Renal cortical epithelial cell (primary cell): Measurements from ENCODE around the gene TMEM132D. TPM values are rescaled to one million over a fixed set of nuclear protein-coding genes. Genes with fewer than 3 reads are reported as not detected.
"Not testable (repeated sequence)": the region's sequence is repeated elsewhere in the genome, so short reads cannot be mapped to it uniquely, and the experiment has no call there.

Source experiments
- DNase-seq: peaks from one replicate; pipeline ENCODE4 v3.0.0-alpha.2; 2011; ENCODE audit warnings: low read depth
- total RNA-seq: library from RNA; depleted of rRNA; stranded (reverse); fragments of >200 nt; gene quantifications from 2 replicates; pipeline ENCODE4 v1.2.3, GENCODE V29; 2014

Gene TMEM132D
- total RNA-seq, 1 donor from 2014 or later: 0.05 TPM

DNA sequence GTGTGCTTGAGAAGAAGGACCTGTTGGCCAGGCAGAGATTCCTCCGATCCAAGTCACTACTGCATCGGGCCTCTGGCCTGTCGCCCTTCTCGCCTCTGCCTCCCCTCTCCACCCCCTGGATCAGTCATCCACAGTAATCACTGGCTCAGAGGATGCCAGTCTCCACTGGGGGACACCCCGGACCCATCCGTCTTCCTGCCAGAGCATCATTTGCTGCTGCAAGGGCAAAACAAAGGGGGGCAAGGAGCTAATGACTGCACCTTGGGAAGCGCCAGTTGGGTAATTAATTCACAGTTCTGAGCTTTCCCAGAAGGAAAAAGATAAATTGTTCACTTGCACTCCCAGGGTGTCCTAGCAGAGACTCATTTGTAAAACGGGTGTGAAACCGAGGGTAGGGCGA lies 835.1 kb downstream of the TMEM132D start:
- DNase-seq: no peak

- no peak for DNase-seq
Measured at GRCh38 chr12:129067491-129067890, 836.3 kb downstream of the TMEM132D start.

GRCh38 chr12:129064209-129064855 lies 839.5 kb downstream of the TMEM132D start:
- DNase-seq: no peak

GRCh38 chr12:129063600-129063999 lies 840.2 kb downstream of the TMEM132D start:
- no peak for DNase-seq

DNA sequence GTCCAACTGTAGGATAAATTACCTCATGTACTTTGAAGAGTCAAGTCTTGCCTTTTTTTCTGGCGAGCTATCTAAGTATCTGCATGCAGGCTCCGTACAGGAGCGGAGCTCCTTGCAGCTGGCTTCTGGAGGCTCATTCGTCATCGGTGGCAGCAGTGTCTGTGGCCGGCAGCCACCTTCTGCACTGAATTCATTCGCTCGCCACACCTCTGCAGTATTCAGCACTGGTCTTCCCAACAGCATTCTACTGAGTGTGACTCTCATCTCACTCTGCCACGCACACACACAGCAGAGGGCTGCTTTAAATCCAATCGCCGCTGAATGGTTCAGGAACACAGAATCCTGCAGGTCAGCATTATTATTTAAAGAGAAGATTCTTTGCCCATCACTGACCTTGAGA lies 850.6 kb downstream of the TMEM132D start:
- no peak for DNase-seq

DNA sequence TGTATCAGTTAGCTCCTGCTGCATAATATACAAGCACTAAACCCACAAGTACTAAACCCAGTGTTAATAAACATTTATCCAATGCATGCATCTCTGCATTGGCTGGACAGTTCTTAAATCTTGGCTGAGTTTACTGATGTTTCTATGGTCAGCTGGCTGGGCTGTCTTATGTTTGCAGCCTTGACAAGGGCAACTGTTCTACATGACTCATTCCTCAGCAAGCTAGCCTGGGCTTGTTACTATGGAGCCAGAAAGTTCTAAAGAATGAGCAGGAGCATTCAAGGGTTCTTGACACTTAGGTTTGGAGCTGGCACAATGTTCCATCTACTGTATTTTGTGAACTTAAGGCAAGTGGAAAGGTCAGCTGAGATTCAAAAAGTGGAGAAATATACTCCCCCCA lies 851.5 kb downstream of the TMEM132D start:
- DNase-seq: no peak

DNA sequence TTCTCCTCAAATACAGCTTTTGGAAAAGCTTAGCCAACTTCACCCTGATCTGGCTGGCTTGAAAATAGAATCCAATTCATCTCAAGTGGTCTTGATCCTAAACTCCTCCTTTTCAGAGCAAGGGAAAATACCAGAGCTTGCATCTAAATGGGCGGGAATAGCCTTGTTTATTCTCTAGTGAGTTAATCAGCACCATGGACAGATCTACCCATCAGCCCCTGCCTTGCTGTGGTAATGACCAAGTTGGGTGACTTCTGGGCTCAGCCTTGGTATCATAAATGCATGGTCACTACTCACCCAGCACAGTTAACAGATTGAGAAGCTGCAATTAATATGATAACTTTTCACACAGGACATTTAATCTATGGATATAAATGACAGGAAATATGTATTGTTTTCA lies 853.9 kb downstream of the TMEM132D start:
- DNase-seq: no peak

GRCh38 chr12:129043334-129043733 lies 860.5 kb downstream of the TMEM132D start:
- DNase-seq: not testable (repeated sequence)

DNA sequence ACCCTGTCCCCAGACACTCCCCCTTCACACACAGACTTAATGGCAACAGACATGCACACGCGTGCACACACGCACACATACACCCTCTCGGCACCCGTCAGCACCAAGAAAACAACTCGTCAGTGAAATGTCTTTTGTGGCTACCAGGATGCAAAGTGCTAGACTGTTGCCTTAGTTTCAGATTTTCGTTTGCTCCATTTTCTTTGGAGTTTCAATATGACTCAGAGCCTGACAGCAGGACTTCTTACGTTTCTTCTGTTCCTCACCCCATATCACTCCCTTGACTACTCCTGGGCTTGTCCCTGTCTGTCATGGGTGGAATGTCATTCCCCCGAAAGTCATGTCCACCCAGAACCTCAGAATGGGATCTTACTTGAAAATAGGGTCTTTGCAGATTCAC lies 867.7 kb downstream of the TMEM132D start:
- no peak for DNase-seq

DNA sequence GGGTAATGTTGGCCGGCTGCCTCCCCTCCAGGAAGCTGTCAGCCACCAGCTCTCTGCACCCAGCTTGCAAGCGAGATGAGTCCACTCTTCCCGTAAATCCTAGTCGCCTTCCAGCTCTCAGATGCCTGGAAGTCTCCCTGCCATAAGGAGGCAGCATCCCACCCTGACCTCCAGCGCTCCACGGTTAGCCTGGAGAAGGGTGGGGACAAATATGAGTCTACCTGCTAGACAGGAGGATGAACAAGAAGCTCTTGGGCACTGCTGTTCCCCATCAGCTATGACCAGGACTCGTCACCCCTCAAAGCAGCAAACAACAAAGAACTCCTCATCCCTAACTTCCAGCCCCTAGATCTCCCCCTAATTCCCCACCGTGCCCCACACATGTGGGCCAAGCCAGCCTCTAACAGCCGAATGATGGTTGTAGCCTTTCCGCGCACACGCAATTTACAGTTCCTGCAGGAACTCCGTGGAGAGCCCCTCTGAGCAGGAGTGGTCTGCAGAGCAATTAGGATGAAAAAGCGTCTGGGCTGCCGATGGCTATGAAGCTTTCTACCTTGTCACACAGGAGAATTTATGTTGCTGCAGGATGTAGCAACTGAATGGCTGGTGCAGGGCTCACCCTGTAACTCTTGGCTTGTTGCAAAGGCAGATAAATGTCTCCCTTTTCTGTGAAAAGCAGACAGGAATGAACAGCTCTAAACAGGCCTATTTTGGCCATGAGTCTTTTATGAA lies 869.1 kb downstream of the TMEM132D start:
- DNase-seq: no peak

GRCh38 chr12:129028844-129029243 lies 875.0 kb downstream of the TMEM132D start:
- DNase-seq: no peak

- no peak for DNase-seq
Measured at GRCh38 chr12:129025055-129025454, 878.8 kb downstream of the TMEM132D start.
